HG03442 (cell line): ENCODE results near the gene FHIT.

Experiments
- ATAC-seq: cut with Tn5 transposase; IDR thresholded peaks from one replicate; pipeline ENCODE4 v1.9.1; 2021; ENCODE audit warnings: mild to moderate bottlenecking, moderate library complexity; ENCODE audit not compliant: unreplicated experiment

The FHIT gene

DNA sequence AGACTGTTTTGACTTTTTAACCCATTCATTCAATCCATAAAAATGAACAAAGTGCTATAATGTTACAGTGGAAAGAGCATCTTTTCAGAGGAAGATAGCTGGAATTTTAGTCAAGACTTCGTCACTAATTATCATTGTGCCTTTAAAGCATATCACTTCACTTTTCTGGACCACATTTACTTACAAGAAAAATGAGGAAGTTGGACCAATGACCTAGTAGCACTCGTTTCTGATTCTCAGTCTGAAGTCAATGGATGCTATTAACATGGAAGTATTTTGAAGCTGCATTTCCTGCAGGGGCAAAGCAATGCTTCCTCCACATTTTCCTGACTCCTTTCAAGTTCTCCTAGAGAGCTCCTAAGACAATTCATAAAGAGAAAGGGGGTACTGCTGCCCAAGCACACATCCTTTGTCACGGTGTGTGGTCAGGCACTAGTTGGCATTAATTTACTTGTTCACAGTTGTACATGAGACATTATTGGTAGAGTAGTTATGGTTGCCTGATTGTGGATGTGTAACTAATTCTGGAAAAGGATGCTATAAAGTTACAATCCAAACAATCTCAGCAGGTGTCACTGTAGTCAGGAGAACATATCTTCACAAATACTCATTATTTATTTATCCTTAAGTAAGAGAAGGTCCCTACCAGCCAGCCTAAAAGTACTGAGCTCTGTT is 1049.1 kb downstream of the FHIT start:
- ATAC-seq, result no peak

DNA sequence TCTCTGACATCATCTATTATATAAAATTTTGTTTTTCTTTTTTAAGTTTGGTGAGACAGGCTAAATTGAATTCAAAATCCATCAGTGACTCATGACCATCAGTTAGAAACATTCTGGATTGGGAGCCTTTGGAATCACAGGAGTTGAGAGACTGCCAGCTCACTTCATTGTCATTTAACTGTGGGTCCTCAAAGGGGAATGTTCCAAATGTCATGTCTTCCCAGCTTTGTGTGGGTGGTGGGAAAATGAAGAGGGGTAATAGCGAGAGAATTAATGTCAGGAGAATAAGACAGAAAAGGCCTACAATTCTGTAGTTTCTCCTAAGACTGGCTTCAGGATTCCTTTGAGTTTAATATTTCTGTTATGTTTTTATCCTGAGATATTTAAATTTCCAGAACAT is 1051.9 kb downstream of the FHIT start:
- no peak for ATAC-seq

GRCh38 chr3:60198179-60198720 is 1053.0 kb downstream of the FHIT start:
- ATAC-seq, result no peak

DNA sequence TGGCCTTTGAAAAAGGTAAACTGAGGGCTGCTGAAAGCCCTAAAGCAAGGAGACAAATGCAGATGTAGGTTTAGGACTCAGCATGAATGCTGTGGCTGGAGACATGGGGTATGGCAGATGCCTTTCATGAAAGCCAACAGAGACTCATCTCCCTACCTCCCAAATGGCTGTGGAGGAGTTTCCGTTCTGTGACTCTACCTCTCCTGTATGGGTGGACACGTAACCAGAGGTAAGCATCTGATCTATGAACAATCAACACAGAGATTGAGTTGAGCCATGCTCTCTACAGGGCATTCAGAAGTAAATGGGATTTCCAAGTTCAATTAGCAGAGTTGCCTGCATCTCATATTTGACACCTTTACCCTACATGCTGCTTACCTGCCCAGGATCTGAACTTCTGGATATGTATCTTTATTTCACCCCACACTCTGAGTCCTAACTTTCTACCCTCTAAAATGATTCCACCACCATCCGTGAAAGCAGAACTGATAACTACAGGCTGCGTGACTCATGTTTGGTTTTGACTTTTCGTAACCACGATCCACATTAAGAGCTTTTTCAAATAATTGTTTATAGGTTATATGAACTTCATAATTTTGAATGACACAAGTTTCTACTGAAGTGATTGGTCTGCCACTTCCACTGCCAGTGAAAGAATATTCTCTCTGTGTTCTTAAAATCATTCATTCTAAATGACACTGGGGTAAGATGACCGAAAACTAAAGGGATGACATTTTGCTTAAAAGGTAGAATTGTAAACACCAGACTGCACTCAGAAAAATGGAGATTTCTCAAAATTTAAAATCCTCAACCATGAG is 1058.7 kb downstream of the FHIT start:
- peak; percentile 54 for ATAC-seq

DNA sequence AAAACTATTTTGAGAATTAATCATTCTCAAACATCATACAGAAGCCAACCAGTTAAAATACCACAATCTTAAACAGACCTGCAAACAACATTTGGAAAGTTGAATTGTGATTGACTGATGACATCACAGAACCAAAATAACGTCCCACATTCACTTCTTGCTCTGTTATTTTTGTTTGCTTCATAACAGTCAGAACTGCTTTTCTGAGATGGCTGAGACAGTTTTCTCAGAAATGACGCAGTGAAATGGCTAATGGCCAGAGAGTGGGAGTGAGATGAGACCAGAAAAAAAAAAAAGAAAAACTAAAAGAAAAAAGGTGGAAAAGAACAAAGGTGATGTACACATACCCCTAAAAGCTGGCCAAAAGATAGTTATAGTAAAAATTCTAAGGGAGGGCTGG is 1061.2 kb downstream of the FHIT start:
- ATAC-seq, result no peak

DNA sequence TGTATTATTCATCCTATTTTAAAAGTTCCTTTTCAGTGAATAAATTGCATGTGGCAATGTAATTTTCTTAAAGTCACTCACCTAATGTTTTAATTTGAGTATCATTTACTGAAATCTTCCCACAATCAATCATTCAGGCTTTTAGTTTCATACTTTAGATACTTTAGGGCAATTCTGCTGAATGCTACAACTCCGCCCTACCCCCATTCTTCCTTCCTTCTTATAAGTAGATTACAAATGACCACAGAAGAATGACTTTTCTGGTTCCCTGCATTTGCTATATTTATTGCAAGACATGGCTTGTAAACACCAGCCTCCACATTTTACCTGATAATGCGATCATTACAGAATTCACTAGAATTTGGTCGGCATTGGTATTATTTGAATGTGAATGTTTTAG is 1061.9 kb downstream of the FHIT start:
- no peak for ATAC-seq

DNA sequence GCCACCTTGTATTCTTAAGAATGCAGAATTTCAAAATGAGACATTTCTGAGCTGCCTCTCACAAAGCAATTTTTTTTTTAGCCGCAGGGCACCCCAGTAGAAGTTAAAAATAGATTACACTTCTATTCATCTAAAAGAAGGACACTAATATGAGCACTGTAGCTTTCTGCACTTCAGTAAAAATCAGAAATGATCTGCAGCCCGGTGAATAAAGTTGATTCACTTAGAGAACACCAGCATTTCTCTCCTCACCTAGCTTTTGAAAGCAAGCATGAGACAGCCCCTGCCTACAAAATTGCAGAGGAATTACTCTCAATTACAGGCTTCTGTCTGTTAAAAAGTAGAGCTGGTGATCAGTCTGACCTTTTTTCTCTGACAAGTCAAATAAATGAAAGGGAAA is 1062.4 kb downstream of the FHIT start:
- no peak for ATAC-seq

DNA sequence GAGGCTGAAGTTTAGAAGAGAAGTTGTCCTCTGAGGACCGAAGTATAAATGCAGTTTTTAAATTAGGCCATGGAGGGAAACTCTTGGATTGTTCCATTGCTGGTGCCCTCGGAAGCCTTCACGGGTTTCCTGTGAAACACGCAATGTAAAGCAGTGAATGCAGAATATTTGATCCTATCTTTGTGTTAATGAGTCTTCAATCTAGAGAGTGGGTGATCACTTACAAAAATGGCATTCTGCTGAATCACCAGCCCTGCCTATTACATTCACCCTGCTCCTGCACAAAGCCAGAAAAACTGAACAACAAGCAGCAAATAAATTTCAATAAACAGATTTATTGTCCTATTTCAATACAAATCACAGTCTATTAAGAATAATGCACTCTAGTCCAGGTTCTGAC is 1063.9 kb downstream of the FHIT start:
- ATAC-seq, result no peak

GRCh38 chr3:60186359-60186758 is 1064.9 kb downstream of the FHIT start:
- ATAC-seq, result no peak

DNA sequence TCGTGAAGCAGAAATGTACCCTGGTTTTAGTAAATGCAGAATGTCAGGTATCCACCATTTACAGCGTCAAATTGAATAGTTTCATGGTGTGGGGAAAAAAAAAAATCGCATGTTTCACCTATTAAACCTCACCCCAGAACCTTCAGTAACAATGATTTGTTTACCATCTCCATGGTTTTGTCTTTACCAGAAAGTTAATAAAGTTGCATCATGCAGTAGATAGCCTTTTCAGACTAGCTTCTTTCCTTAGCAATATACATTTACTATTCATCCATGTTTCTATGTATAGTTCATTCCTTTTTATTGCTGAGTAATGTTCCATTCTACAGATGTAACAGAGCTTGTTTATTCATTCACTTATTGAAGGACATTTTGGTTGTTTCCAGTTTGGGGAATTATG is 1066.1 kb downstream of the FHIT start:
- no peak for ATAC-seq

- ATAC-seq, result no peak
These were observed 1068.6 kb downstream of the FHIT start for GRCh38 chr3:60182697-60183096.

- ATAC-seq, result no peak
These were observed 1072.2 kb downstream of the FHIT start for GRCh38 chr3:60178931-60179653.

- no peak for ATAC-seq
These were observed 1073.5 kb downstream of the FHIT start for GRCh38 chr3:60177726-60178125.

DNA sequence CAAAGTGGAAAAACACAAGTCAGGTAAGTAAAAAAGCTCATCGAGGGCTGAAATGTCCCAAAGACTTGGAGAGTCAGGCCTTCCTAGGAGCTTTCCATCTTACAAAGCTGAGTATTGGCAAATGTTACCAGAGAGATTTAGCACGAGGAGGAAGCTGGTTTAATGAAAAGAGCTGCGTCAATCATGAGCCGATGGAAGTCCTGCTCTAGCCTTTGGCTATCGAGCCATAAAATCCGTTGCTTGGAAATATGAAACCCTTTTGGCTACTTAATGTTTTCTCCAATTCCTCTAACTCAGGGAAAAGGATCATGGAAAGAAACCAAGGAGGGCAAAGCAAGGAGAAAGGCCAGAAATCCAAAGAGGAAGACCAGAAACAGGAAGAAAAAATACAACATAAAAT is 1074.6 kb downstream of the FHIT start:
- no peak for ATAC-seq

- ATAC-seq, result no peak
These were observed 1075.6 kb downstream of the FHIT start for GRCh38 chr3:60175680-60176079.

DNA sequence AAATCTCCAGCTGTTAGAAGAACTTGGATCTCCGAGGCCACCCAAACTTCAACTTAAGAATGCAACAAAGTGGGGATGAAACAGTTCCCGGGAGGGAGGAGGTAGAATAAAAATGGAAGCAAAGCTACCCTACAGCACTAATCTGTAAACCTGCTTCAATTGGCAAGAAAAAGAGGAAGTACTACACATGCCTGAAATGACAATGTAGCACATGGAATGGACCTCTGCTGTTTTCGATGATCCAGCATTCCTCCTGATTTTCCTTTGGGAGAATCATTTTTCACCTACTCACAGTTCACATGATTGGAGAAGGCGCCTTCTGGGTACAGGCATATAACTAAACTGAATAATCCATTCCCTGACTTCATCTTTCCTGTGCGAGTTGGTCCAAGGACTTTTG is 1081.5 kb downstream of the FHIT start:
- ATAC-seq, result no peak

- ATAC-seq, result no peak
These were observed 1084.1 kb downstream of the FHIT start for GRCh38 chr3:60167186-60167585.

DNA sequence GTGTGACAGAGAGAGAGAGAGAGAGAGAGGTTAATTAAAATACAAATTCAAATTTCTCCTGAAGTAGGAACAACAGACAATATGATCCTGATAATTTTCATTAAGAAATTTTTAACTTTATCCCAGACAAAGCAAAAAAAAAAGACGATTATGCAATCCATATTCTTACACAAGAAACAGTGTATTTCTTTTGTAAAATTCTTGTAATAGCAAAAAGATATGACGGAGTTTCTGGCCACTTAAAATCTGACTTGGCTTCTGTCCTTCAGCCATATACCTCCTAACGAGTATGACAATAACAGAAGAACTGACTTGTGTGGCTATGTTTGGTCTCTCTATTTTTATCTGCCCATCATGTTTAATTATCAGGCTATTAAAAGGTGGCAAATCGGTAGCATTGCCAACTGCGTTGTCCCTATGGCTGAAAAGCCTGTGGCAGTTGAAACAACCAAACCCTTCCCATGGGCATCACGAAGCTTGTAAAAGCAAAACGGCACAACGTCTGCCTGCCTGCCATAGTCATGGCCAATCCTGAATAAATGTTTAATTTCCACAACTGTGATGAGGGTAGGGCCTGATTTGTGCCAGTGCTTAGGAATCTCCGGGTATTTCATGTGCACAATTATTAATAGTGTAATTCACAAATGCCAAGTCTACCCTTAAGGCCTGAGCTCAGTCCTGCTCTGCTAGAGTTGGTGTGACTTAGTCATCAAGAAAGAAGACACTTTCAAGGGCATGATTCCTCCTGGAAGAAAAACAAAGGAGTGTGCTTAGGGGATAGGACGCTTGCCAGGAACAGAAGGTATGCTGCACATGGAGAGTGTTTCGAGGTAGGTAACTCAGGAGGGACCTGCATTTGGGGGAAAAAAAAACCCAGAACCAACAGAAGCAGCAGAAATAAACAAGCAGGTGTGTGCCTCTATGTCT is 1090.2 kb downstream of the FHIT start:
- ATAC-seq, result no peak

DNA sequence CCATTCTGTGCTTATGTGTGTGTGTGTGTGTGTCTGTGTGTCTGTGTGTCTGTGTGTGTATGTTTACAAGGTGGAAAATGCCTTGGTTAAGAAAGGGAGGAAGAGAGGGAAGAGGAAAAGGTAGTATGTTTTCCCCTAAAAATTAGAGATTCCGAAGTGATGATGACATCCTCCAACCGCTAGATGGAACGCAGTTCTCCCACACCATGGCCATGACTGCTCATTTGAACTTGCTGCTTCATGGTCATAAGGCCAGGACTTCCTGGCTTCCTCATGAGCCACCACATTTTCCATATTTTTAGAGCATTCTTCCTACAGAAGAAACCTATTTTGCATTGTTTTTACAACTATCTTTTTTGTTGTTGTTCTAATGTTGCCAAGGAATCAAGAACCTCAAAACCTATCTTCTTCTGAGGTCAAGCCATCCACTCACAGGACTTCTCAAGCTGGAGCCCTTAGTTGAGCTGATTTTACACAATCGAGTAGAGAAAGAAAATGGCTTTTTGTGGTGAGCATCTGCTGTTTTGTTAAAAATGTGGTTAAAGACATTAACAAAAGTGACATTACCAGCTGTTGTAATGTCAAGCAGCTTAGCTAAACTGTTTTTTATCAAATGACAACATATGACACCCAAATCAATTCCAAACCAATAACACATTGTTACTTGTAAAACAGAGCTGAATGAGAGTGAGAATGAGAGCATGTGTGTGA is 1091.0 kb downstream of the FHIT start:
- no peak for ATAC-seq

DNA sequence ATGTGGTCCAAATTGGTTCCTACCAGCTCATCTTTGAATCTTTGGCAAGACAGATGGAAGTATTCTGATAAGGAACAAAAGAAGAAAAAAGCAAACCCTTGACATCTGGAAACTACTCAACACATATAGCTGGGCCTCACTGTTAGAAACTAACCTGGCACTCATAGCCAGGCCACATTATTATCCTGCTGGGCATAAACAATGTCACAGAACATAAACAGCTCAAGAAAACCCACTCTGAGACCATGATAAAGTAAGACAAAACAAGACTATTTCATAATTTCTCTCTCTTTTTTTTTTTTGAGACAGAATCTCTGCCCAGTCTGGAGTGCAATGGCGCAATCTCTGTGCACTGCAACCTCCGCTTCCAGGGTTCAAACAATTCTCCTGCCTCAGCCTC is 1093.2 kb downstream of the FHIT start:
- no peak for ATAC-seq
